Astrocyte of the cerebellum (primary cell): Measurements from ENCODE around the gene CYP26C1.

Experiments used
- DNase-seq: peaks from one replicate; pipeline ENCODE4 v3.0.0-alpha.2; 2011; ENCODE audit warnings: low read depth
- H3K4me3 ChIP-seq: 2 replicates; pipeline ENCODE4 v1.5.1; 2011; ENCODE audit warnings: mild to moderate bottlenecking, low read depth, low read length, moderate library complexity
- in situ Hi-C: cut with HindIII; loops from 2 replicates; pipeline ENCODE4 v1.10.0; 2017; ENCODE audit warnings: low sequenced_read_pairs
- TF ChIP-seq, protein P1 (sequence below): IDR thresholded peaks from 2 replicates; pipeline ENCODE4 v1.5.1; 2012; ENCODE audit warnings: low read length, low read depth, moderate library complexity, mild to moderate bottlenecking; ENCODE audit errors: missing control alignments

The CYP26C1 gene

DNA sequence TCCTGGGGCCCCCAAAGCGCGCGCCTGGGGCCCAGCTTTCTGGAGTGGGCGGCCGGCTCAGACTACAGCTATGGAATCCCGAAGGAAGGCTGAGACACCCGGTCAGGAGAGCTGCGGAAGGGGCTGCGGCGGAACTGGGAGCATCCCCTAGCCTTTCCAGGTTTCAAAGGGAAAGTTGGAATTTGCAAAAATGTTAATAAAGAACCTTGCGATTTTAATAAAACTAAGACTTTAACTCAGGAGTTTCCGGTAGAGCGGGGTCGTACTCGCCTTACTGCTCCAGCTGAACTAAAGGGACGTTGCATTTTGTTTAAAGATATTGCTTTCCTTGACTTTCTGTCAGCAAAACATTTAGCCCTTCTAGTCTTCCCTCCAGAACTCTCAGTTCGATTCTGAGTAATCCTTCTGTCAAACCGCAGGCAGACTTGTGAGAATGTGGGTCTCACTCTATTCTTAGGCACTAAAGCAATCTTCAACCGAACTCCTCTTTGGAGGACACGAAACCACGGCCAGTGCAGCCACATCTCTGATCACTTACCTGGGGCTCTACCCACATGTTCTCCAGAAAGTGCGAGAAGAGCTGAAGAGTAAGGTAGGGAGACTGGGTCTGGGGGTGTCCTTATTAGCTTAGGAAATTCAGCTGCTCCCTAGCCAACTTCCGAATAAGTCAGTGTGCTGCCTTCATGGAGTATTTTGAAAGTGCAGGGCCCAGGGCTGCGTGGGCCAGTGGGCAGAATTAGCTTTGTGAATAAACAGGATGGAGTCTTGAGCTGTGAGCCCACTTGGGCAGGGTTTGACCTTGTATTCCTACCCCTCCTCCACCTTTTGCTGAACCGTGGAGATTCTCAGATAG lies 15.0 kb downstream of the CYP26C1 start:
- no peak for DNase-seq
- TF ChIP-seq, protein P1, sequence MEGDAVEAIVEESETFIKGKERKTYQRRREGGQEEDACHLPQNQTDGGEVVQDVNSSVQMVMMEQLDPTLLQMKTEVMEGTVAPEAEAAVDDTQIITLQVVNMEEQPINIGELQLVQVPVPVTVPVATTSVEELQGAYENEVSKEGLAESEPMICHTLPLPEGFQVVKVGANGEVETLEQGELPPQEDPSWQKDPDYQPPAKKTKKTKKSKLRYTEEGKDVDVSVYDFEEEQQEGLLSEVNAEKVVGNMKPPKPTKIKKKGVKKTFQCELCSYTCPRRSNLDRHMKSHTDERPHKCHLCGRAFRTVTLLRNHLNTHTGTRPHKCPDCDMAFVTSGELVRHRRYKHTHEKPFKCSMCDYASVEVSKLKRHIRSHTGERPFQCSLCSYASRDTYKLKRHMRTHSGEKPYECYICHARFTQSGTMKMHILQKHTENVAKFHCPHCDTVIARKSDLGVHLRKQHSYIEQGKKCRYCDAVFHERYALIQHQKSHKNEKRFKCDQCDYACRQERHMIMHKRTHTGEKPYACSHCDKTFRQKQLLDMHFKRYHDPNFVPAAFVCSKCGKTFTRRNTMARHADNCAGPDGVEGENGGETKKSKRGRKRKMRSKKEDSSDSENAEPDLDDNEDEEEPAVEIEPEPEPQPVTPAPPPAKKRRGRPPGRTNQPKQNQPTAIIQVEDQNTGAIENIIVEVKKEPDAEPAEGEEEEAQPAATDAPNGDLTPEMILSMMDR: no peak
- in situ Hi-C loops: no loop called here

DNA sequence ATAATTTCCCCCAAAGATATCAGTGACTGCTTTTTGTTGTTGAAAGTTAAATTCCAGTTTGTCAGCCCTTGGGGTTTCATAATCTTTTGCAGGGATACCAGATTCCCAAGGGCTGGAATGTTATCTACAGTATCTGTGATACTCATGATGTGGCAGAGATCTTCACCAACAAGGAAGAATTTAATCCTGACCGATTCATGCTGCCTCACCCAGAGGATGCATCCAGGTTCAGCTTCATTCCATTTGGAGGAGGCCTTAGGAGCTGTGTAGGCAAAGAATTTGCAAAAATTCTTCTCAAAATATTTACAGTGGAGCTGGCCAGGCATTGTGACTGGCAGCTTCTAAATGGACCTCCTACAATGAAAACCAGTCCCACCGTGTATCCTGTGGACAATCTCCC lies 16.3 kb downstream of the CYP26C1 start:
- TF ChIP-seq, protein P1: no peak

More for the DNA sequence above, 15.0 kb downstream of the CYP26C1 start:
- no peak overlapping the region for H3K4me3 ChIP-seq

DNA sequence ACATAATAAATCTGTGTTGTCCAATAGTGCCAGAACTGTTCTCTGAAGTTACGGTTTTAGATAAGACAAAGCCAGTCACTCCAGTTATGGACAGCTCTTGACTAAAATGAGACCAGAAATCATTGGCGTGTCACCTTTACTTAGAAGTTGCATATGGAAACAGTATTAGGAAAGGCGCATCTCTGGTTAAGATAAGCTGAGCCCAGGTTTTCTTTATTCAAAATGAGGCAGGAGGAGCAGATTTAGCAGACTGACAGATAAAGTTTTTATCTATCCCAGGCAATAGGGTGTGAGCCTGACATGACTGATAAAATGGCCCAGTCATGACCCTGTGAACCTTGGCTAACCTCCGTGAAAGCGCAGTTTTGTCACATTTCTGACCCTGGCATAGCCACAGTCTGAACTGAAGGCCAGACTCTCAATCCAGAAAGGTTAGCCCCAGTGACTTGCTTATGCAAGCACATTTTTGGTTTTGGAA lies 17.3 kb downstream of the CYP26C1 start:
- TF ChIP-seq, protein P1: no peak
- in situ Hi-C loops: no loop called here
- DNase-seq: no peak
- no peak overlapping the region for H3K4me3 ChIP-seq

More for the DNA sequence above, 16.3 kb downstream of the CYP26C1 start:
- H3K4me3 ChIP-seq: no peak overlapping the region
- in situ Hi-C loops: no loop called here
- DNase-seq: no peak

DNA sequence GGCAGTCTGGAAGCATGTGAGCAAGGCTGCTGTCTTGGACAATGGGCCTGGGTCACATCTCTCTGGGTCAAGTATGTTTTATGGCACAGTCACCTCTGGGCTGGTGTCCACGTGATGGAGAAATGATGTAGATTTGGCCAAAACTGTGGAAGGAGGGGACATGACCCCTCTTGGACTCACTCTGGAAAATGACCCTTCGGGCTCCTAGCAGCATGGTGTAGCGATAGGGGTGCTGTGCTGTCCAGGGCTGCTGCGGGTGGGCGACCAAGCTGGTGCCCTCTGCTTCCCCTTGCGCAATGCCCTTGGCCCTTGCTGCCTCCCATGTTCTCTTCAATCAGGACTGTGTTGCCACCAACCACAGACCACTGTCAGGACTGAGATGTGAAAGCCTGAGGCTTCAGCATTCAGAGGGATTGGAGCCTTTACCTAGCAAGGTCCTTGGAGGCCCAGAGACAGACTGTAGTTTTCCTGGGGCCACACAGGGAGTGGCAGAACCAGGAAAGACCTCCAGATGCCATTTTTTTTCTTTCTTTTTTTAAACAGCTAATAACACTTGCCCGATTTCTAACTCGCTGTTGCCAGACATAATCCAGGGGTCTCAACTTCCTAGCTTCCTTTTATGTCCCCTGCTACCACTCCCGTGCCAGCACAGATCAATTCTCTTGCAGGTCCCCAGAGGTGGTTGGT lies 19.2 kb downstream of the CYP26C1 start:
- H3K4me3 ChIP-seq: no peak overlapping the region
- TF ChIP-seq, protein P1: no peak
- no peak for DNase-seq
- in situ Hi-C loops: no loop called here

DNA sequence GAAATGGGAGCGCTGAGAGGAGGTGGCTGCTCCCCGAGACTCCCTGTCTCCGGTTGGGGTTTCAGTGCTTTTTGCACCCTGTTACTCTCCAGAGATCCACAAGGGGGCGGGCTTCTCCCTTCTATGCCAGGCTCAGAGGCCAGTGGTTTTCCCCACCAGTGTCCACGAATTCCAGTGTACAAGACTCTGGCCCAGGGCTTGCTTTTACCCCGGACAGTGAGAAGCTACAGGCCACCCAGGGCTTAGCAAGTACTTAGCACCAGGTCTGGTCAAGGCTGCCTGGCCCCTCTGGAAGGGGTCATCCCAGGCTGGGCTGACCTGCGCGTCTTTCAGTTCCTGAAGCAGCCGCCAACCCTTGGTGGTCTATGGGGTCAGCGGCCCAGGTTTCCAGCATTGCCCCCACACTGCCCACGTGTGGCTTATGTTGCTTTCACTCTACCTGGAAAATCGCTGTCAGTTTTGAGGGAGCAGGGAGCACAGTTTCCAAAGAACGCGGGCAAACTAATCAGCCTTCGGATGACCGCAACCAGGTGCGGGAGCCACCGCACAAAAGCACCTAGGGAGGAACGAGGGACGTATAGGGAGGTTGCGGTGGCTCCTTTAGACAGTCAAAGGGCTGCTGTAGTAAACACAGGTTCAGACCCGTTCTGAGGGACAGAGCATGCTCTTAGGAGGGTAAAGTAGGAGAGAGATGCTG lies 19.9 kb downstream of the CYP26C1 start:
- DNase-seq: no peak
- TF ChIP-seq, protein P1: peak; percentile 81
- H3K4me3 ChIP-seq: no peak overlapping the region
- in situ Hi-C loops: no loop called here

DNA sequence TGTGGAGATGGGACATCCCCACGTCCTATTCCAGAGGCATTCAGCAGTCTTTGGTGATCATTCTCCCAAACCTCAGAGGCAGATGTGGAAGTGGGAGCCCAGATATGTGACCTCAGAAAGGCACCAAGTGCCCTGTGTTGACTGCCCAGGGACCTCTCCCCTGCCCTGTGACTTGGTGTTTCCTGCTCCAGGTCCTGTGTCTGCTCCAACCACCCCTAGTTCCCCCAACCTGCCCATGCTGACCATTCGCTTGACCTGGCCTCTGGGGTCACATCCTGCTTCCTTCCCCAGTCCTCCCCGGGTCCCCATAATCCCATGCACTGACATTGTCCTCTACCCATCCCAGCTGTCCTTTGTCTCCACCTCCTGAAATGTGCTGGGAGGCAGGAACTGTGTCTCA lies 20.7 kb downstream of the CYP26C1 start:
- TF ChIP-seq, protein P1: no peak
- DNase-seq: no peak
- no peak overlapping the region for H3K4me3 ChIP-seq
- in situ Hi-C loops: no loop called here
